ENCODE results near the gene DIRAS1. TPM values are rescaled to one million over a fixed set of nuclear protein-coding genes. Genes with fewer than 3 reads are reported as not detected.
"Not testable (repeated sequence)": the region's sequence is repeated elsewhere in the genome, so short reads cannot be mapped to it uniquely, and the experiment has no call there.

Gene DIRAS1
- total RNA-seq, 2 donors from 2014 or later: 2.3 TPM; not detected in 1

- H3K27ac ChIP-seq: no peak overlapping the region
- no peak overlapping the region for H3K4me3 ChIP-seq
- H3K4me1 ChIP-seq (ENCODE audit: control insufficient read depth in 1 of 2, low read depth in 2 of 2): peaks cover 0 to 2% of the 10 kb centered on the region in 2 donors
- H3K27me3 ChIP-seq (replicated peaks; ENCODE audit: insufficient read depth): no peaks in the 10 kb centered on the region
- H3K9me3 ChIP-seq: peaks cover 5% of the 10 kb centered on the region
- no peak for TF ChIP-seq CTCF (IDR thresholded peaks at IDR 0.05)
- H3K36me3 ChIP-seq: no peaks in the 10 kb centered on the region
- no peak for DNase-seq (ENCODE audit: low spot score)
- no peak for ATAC-seq (ENCODE audit: insufficient number of reproducible peaks, low FRiP score, low read depth)
Observed at GRCh38 chr19:2714531-2715269, 6.5 kb downstream of the DIRAS1 start.

GRCh38 chr19:2714102-2714501, 7.1 kb downstream of the DIRAS1 start:
- not testable (repeated sequence) for H3K4me3 ChIP-seq; ATAC-seq (ENCODE audit: insufficient number of reproducible peaks, low FRiP score, low read depth); H3K9me3 ChIP-seq; H3K36me3 ChIP-seq; H3K27me3 ChIP-seq (replicated peaks; ENCODE audit: insufficient read depth); H3K4me1 ChIP-seq (ENCODE audit: control insufficient read depth in 1 of 2, low read depth in 2 of 2); H3K27ac ChIP-seq; DNase-seq (ENCODE audit: low spot score)

- not testable (repeated sequence) for H3K4me3 ChIP-seq; H3K36me3 ChIP-seq; H3K27me3 ChIP-seq (replicated peaks; ENCODE audit: insufficient read depth); H3K9me3 ChIP-seq; H3K4me1 ChIP-seq (ENCODE audit: control insufficient read depth in 1 of 2, low read depth in 2 of 2); H3K27ac ChIP-seq; DNase-seq (ENCODE audit: low spot score); ATAC-seq (ENCODE audit: insufficient number of reproducible peaks, low FRiP score, low read depth)
Observed at GRCh38 chr19:2713170-2713569, 8.0 kb downstream of the DIRAS1 start.

GRCh38 chr19:2711875-2712205, 9.3 kb downstream of the DIRAS1 start:
- Histone ChIP-seq H3K27ac (no peak overlapping the region), H3K27me3 (replicated peaks; ENCODE audit: insufficient read depth) (no peaks in the 10 kb centered on the region), H3K4me3 (no peak overlapping the region), H3K9me3 (peaks cover 5% of the 10 kb centered on the region), H3K4me1 (ENCODE audit: control insufficient read depth in 1 of 2, low read depth in 2 of 2) (no peaks in the 10 kb centered on the region), H3K36me3 (no peaks in the 10 kb centered on the region)
- no peak for DNase-seq (ENCODE audit: low spot score)
- no peak for TF ChIP-seq CTCF (IDR thresholded peaks at IDR 0.05)
- no peak for ATAC-seq (ENCODE audit: insufficient number of reproducible peaks, low FRiP score, low read depth)

- H3K27me3 ChIP-seq (replicated peaks; ENCODE audit: insufficient read depth): no peaks in the 10 kb centered on the region
- H3K9me3 ChIP-seq: peaks cover 5% of the 10 kb centered on the region
- H3K4me3 ChIP-seq: no peak overlapping the region
- no peaks in the 10 kb centered on the region for H3K4me1 ChIP-seq (ENCODE audit: control insufficient read depth in 1 of 2, low read depth in 2 of 2)
- ATAC-seq (ENCODE audit: insufficient number of reproducible peaks, low FRiP score, low read depth): no peak
- DNase-seq (ENCODE audit: low spot score): no peak
- H3K27ac ChIP-seq: no peak overlapping the region
- no peaks in the 10 kb centered on the region for H3K36me3 ChIP-seq
- no peak for TF ChIP-seq CTCF (IDR thresholded peaks at IDR 0.05)
Observed at GRCh38 chr19:2711172-2711874, 9.8 kb downstream of the DIRAS1 start.

GRCh38 chr19:2706251-2706650, 14.9 kb downstream of the DIRAS1 start:
- Histone ChIP-seq H3K36me3 (no peaks in the 10 kb centered on the region), H3K27me3 (replicated peaks; ENCODE audit: insufficient read depth) (no peaks in the 10 kb centered on the region), H3K9me3 (no peaks in the 10 kb centered on the region), H3K4me3 (no peak overlapping the region), H3K27ac (no peak overlapping the region), H3K4me1 (ENCODE audit: control insufficient read depth in 1 of 2, low read depth in 2 of 2) (peaks cover 0 to 9% of the 10 kb centered on the region in 2 donors)
- DNase-seq (ENCODE audit: low spot score) (no peak), ATAC-seq (ENCODE audit: insufficient number of reproducible peaks, low FRiP score, low read depth) (no peak)
- TF ChIP-seq CTCF (IDR thresholded peaks at IDR 0.05): no peak
